Measurements from ENCODE around the gene CHRM2. TPM values are rescaled to one million over a fixed set of nuclear protein-coding genes. Genes with fewer than 3 reads are reported as not detected.

Gene CHRM2
- total and polyA plus RNA-seq, 2 experiments from 2014 or later, result 0.21 to 0.35 TPM

GRCh38 chr7:136890399-136890798, 21.9 kb downstream of the CHRM2 start:
- peaks cover 13% of the 10 kb centered on the region for H3K4me1 ChIP-seq (ENCODE audit: insufficient read depth)
- H4K20me1 ChIP-seq (replicated peaks; ENCODE audit: insufficient read depth), result no peaks in the 10 kb centered on the region
- no peak overlapping the region for H3K4me3 ChIP-seq
- Mint-ChIP-seq H3K4me1 (peaks cover 23% of the 10 kb centered on the region), H3K36me3 (ENCODE audit: low read depth) (peaks cover 6% of the 10 kb centered on the region; the same call in 1 of the 3 replicates), H3K27ac (no peak overlapping the region), H3K27me3 (ENCODE audit: insufficient read depth, low read depth, poor library complexity) (peaks cover 2% of the 10 kb centered on the region), H3K4me3 (no peak overlapping the region), H3K9me3 (no peaks in the 10 kb centered on the region; the same call in 2 of the 3 replicates)
- H3F3A ChIP-seq (replicated peaks; ENCODE audit: low read depth), result no peaks in the 10 kb centered on the region
- ATAC-seq, result no peak
- DNase-seq (ENCODE audit: low spot score), result no peak
- TF ChIP-seq ZNF114 (CRISPR knock-in tag; IDR thresholded peaks at IDR 0.05) (no peak), ZNF331 (CRISPR knock-in tag; IDR thresholded peaks at IDR 0.05; ENCODE audit: low read depth) (no peak), ETS1 (IDR thresholded peaks at IDR 0.05) (no peak), EZH2 (IDR thresholded peaks at IDR 0.05; ENCODE audit: low read depth, unreplicated experiment) (no peak), EZH2phosphoT487 (IDR thresholded peaks at IDR 0.05; ENCODE audit: unreplicated experiment) (no peak), JUNB (IDR thresholded peaks at IDR 0.05; ENCODE audit: unreplicated experiment) (no peak), POLR2AphosphoS5 (IDR thresholded peaks at IDR 0.05; ENCODE audit: low read depth) (no peak)
- H3K79me2 ChIP-seq (replicated peaks; ENCODE audit: insufficient read depth), result no peaks in the 10 kb centered on the region
- H3K36me3 ChIP-seq (ENCODE audit: insufficient read depth), result no peaks in the 10 kb centered on the region
- H2AFZ ChIP-seq, result no peak overlapping the region
- no peaks in the 10 kb centered on the region for H3K27me3 ChIP-seq (ENCODE audit: insufficient read depth)
- H3K4me2 ChIP-seq, result no peak overlapping the region
- no peak overlapping the region for H3K27ac ChIP-seq (ENCODE audit: low read depth)
- peaks cover 9% of the 10 kb centered on the region for H3K9me2 ChIP-seq (ENCODE audit: insufficient read depth)

- ATAC-seq (no peak), DNase-seq (ENCODE audit: low spot score) (no peak)
- no peaks in the 10 kb centered on the region for H3F3A ChIP-seq (replicated peaks; ENCODE audit: low read depth)
- Mint-ChIP-seq H3K27ac (no peak overlapping the region), H3K27me3 (ENCODE audit: insufficient read depth, low read depth, poor library complexity) (peaks cover 2% of the 10 kb centered on the region), H3K9me3 (no peaks in the 10 kb centered on the region; the same call in 2 of the 3 replicates), H3K4me1 (peaks cover 23% of the 10 kb centered on the region), H3K36me3 (ENCODE audit: low read depth) (peaks cover 6% of the 10 kb centered on the region; the same call in 1 of the 3 replicates), H3K4me3 (no peak overlapping the region)
- no peaks in the 10 kb centered on the region for H4K20me1 ChIP-seq (replicated peaks; ENCODE audit: insufficient read depth)
- H2AFZ ChIP-seq, result no peak overlapping the region
- TF ChIP-seq NANOG (IDR thresholded peaks at IDR 0.05; ENCODE audit: borderline replicate concordance), result 0 out of 2 replicates have a peak, but pooled peaks have one; percentile 30
- no peak for TF ChIP-seq STAT1 (IDR thresholded peaks at IDR 0.05; ENCODE audit: unreplicated experiment)
- no peak overlapping the region for H3K4me3 ChIP-seq
- peak overlapping the region; percentile 19; the same call in 1 of the 2 replicates for H3K4me2 ChIP-seq
- peaks cover 13% of the 10 kb centered on the region for H3K4me1 ChIP-seq (ENCODE audit: insufficient read depth)
- H3K27ac ChIP-seq (ENCODE audit: low read depth), result no peak overlapping the region
- H3K9me2 ChIP-seq (ENCODE audit: insufficient read depth), result peaks cover 9% of the 10 kb centered on the region
- no peaks in the 10 kb centered on the region for H3K36me3 ChIP-seq (ENCODE audit: insufficient read depth)
- no peaks in the 10 kb centered on the region for H3K79me2 ChIP-seq (replicated peaks; ENCODE audit: insufficient read depth)
- no peaks in the 10 kb centered on the region for H3K27me3 ChIP-seq (ENCODE audit: insufficient read depth)
Observed at GRCh38 chr7:136891850-136892249, 23.4 kb downstream of the CHRM2 start.

- DNase-seq (ENCODE audit: low spot score) (no peak), ATAC-seq (no peak)
- no peaks in the 10 kb centered on the region for H3K27me3 ChIP-seq (ENCODE audit: insufficient read depth)
- H3K4me3 ChIP-seq, result no peak overlapping the region
- peaks cover 6% of the 10 kb centered on the region; the same call in 1 of the 3 replicates for H3K36me3 Mint-ChIP-seq (ENCODE audit: low read depth)
- H3K79me2 ChIP-seq (replicated peaks; ENCODE audit: insufficient read depth), result no peaks in the 10 kb centered on the region
- no peak overlapping the region for H2AFZ ChIP-seq
- H3K36me3 ChIP-seq (ENCODE audit: insufficient read depth), result no peaks in the 10 kb centered on the region
- no peak overlapping the region for H3K4me3 Mint-ChIP-seq
- no peak overlapping the region for H3K27ac Mint-ChIP-seq
- H3F3A ChIP-seq (replicated peaks; ENCODE audit: low read depth), result no peaks in the 10 kb centered on the region
- peaks cover 13% of the 10 kb centered on the region for H3K4me1 ChIP-seq (ENCODE audit: insufficient read depth)
- H4K20me1 ChIP-seq (replicated peaks; ENCODE audit: insufficient read depth), result no peaks in the 10 kb centered on the region
- peaks cover 23% of the 10 kb centered on the region for H3K4me1 Mint-ChIP-seq
- no peak overlapping the region for H3K4me2 ChIP-seq
- TF ChIP-seq JUNB (IDR thresholded peaks at IDR 0.05; ENCODE audit: unreplicated experiment) (no peak), ZNF114 (CRISPR knock-in tag; IDR thresholded peaks at IDR 0.05) (no peak), CREB1 (CRISPR knock-in tag; IDR thresholded peaks at IDR 0.05; ENCODE audit: low read depth) (no peak), STAT1 (IDR thresholded peaks at IDR 0.05; ENCODE audit: unreplicated experiment) (no peak), EZH2phosphoT487 (IDR thresholded peaks at IDR 0.05; ENCODE audit: unreplicated experiment) (no peak), ZNF331 (CRISPR knock-in tag; IDR thresholded peaks at IDR 0.05; ENCODE audit: low read depth) (no peak)
- no peak overlapping the region for H3K27ac ChIP-seq (ENCODE audit: low read depth)
- no peaks in the 10 kb centered on the region; the same call in 2 of the 3 replicates for H3K9me3 Mint-ChIP-seq
- H3K27me3 Mint-ChIP-seq (ENCODE audit: insufficient read depth, low read depth, poor library complexity), result no peaks in the 10 kb centered on the region
- peaks cover 9% of the 10 kb centered on the region for H3K9me2 ChIP-seq (ENCODE audit: insufficient read depth)
Observed at GRCh38 chr7:136894789-136895188, 26.3 kb downstream of the CHRM2 start.
